NCI-H1417 treated with DMSO at 0.1 percent for 48 hours (cell line): ENCODE data around the gene H2AZ1.

ENCODE experiments used
- DNase-seq: peaks from one replicate; lab custom pipeline; 2025; lab: John Stamatoyannopoulos, UW

Gene H2AZ1

DNA sequence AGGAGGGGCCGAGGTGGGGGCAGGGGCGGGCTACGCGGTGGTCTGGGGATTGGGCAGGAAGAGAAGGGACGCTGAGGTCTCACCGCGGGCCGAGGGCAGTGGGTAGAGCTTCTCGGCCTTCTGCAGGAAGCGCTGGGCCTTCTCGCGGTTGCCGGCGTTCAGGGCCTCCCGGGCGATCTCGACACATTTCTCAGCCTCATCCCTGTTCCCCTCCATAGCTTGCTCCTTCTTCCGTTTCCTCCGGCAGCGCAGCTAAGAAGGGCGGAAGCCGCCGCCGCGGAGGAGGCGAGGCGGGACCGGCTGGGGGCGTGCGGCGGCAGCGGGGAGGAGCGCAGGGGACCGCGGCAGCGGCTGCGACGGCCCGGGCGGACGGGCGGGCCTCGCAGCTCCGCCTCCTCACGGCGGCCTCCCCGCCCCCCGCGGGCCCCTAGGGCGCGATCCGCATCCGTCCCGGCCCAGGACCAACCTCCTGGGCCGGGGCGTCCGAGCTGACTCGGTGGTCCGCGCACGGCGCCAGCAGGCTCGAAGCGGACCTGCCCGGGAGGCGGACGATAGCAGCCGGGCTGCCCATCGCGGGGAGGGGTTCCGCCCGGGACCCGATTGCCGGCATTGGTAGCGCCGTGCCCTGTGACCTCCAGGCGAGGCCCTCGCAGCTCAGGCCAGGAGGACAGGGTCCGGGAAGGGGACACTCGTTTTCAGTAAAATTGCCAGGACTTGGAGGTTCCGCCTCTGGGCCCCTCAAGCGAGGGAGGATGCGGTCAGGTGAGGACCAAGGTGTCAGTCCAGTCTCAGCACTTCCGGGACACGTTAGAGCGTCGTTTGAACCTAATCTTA, 3.5 kb downstream of the H2AZ1 start, which contains the start of gene DNAJB14:
TSS of gene DNAJB14 (minus strand) at position 263 of the 834 bp plus-strand sequence. CDS start at position 216, 47 bp downstream.
- DNase-seq = no peak

DNA sequence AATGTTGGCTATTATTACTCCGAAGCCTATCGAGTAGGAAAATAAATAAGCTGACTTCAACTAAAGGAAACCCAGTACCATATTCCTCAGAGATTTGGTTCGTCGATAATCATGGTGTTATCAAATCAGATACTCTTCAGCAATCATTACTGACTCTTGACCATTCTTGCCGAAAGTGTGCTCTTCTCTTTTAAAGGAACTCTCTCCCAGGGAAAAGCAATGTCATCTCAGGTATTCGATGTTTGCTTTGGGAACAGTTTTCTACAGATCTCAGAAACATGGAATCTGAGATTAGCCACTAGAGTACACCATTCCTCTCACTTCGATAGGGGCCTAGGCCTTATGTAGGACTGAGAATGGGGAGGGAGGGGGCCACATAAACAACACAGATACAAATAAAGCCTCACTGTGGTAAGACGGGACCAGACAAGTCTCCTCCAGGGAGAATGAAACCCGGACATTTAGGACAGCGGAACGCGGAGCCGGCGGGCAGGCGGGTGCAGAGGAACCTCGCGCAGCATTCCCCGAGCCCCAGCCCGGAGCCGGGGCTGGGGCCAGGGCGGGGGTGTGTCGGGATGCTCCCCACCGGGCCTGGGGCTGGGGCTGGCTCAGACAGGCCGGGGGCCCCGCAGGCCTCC, 4.2 kb downstream of the H2AZ1 start:
- DNase-seq = no peak

DNA sequence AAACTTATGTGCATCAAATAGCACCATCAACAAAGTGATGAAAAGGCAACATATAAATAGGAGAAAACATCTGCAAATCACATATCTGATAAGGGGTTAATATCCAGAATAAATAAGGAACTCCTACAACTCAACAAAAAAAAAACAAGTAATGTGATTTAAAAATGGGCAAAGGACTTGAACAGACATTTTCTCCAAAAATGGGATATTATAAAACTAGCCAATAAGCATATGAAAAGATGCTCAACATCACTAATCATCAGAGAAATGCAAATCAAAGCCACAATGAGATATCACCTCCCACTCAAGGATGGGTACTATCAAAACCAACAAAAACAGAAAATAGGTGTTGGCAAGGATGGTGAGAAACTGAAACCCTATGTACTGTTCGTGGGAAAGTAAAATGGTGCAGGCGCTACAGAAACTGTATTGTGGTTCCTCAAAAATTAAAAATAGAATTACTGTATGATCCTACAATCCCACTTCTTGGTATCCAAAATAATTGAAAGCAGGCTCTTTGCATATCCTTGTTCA, 6.1 kb downstream of the H2AZ1 start:
- DNase-seq = no peak

DNA sequence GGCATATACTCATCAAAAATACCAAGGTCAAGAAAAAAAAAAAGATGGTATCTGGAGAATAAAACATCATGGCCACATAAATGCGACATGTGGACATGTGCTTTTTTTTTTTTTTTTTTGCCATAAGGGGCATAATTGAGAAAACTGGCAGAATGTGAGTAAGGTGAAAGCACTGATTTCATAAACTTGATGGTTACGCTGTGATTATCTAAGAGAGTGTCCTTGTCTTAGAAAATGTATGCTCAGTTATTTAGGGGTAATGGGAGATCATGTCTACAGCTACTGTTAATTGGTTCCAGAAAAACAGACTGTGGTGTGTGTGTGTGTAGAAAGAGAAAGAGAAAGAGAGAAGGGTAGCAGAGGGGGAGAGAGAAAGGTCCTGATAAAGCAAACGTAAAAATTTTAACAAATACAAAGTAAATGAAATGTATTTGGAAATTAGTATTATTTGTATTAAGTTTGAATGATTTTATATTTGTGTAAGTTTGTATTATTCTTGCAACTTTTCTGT, 11.8 kb downstream of the H2AZ1 start:
- DNase-seq = no peak

DNA sequence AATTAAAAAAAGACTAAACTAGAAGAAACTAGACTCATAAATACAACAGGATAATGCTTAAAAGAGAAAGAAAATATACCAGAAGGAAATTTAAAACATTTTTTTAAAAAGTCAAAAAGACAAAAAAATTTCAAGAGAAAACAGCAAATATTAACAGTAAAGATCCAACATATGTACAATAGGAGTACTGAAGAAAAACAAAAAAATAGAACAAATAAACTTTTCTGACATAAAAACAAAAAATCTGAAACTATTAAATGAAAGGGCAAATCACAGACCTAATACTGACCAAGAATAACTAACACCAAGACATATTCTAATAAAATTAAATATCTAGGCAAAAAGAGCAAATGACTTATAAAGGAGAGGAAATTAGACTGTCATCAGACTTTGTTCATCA, 15.2 kb downstream of the H2AZ1 start:
- DNase-seq = no peak

DNA sequence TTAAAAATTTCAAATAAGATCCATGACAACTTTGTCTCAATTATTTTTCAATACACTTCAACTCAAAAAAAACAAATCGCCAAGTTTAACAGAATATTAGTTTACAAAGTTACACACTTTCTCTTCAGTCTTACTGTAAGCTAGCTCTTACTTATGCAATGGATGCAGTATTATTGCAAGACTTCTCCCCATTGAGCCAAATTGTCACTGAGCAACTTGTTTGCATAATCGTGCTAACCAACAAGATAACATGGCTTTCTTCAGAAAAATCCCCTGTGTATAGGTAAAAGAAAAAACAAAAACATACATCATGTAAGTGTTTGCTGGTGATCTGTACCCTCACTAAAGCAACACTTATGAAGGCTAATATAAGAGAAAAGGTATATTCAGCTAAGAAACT, 22.5 kb downstream of the H2AZ1 start:
- DNase-seq = no peak

DNA sequence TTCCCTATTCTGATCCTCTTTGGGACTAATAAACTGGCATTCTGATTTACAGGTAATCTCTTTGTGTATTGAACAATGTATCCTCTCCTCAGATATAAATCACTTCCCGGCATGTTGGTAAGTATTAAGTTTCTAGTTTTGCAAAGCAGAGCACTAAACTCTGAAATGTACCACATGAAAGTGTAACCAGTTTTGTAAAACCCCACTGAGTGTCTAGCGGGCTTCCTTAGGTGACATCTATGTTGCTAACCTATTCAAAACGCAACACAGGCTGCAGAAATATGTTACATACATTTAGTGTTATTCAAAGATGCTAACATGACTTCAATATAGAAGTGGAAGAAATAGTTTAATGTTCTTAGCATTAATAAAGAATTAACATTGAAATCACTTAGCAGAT, 28.9 kb downstream of the H2AZ1 start:
- DNase-seq = no peak

DNA sequence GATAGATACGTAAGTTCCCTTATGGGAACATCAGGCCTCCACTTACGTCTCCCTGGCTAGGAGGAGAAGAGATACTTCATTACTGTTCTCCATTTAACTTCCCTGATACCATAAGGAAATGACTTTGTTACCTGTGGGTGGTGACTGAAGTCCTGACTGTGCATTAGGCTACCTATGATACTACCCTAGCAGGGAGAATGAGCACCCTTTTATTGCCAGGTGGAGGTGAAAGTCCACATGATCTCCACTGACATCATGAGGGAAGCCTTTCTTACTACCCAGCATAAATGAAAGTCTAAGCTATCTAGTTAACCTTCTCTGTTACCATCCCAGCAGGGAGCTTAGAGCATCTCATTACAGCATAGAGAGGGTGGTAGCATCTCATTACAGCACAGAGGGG, 31.4 kb downstream of the H2AZ1 start:
- DNase-seq = no peak

DNA sequence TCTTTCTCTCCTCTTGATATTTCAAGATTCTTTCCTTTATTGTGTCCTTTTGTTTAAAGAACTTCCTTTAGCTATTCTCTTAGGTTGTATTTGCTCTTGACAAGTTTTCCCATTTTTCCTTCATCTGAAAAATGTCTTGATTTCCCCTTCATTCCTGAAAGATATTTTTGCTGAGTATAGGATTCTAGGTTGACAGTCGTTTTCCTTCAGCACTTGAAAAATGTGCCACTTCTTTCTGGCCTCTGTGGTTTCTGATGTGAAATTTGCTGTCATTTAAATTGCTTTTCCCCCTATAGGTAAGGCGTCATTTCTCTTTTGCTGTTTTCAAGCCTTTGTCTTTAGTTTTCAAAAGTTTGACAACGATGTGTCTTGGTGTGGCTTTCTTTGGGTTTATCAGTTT, 32.5 kb downstream of the H2AZ1 start:
- DNase-seq = no peak

DNA sequence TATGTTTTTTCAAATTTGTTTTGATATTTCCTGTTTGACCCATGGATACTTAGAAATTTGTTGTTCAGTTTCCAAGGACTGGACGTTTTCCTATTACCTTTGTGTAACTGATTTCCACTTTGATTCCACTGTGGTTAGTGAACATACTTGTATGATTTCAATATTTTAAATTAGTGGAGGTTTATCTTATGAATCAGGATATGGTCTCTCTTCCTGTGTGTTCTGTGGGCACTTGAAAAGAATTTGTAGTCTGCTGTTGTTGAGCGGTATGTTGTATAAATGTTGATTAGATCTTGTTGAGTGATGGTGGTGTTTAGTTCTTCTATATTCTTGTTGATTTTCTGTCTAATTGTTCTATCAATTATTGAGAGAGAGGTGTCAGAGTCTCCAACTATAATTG, 34.6 kb downstream of the H2AZ1 start:
- DNase-seq = no peak
